K562 (cell line): Measurements from ENCODE around the gene NT5DC1. TPM values are rescaled to one million over a fixed set of nuclear protein-coding genes. Genes with fewer than 3 reads are reported as not detected.
"Not testable (repeated sequence)": the region's sequence is repeated elsewhere in the genome, so short reads cannot be mapped to it uniquely, and the experiment has no call there.

Experiments used
- ATAC-seq: fragments of 200-7000 bp; cut with Tn5 transposase; 3 replicates; pipeline ENCODE4 v1.9.1; 2020; ENCODE audit warnings: moderate library complexity
- BruUV-seq: library from RNA; stranded (reverse); fragments of 400-500 nt; replicated peaks from 2 replicates; lab custom pipeline; 2021; lab: Mats Ljungman, UMichigan
- CTCF ChIA-PET: fragments of 300-600 bp; formaldehyde crosslinking; extraction: SDS; loops from one replicate; lab custom pipeline; 2021; ENCODE audit warnings: low intra/inter-chr PET ratio; lab: Yijun Ruan, JAX
- POLR2A ChIA-PET: fragments of 300-600, 350-650 bp; sonication (Branson Sonifier 250); formaldehyde crosslinking; extraction: SDS; loops from one replicate; lab custom pipeline; 2021; ENCODE audit warnings: antibody characterized with exemption, inconsistent platforms; lab: Yijun Ruan, JAX
- DNase-seq, 4 experiments: peaks; one replicate each; pipeline versions ENCODE4 v3.0.0 to v3.0.0-alpha.2; 2011 to 2018; ENCODE audit warnings: low spot score in 3 of 4, mixed read lengths in 3 of 4; ENCODE audit errors: extremely low read depth in 1 of 4
- FAIRE-seq: peaks from 2 replicates; lab custom pipeline; 2011; peaks lifted over from hg19 to GRCh38; lab: Jason Lieb, UNC
- H2AFZ ChIP-seq: 2 replicates; pipeline ENCODE4 v1.6.0; 2011; ENCODE audit warnings: low read depth, low read length, control low read depth, inconsistent platforms
- H3K27ac ChIP-seq: fragments of 200-600 bp; 3 replicates; pipeline ENCODE4 v1.8.0; 2011; ENCODE audit warnings: low read depth, mild to moderate bottlenecking, control low read depth, inconsistent platforms, low read length, moderate library complexity, mixed read lengths; ENCODE audit errors: extremely low read depth
- H3K27me3 ChIP-seq, 2 experiments: fragments of 300-600 bp in 1 of 2; 2 replicates in 1 of 2; 3 replicates in 1 of 2; pipeline versions ENCODE4 v1.6.0 to v1.8.0; 2011; ENCODE audit warnings: inconsistent platforms in 2 of 2, low read length in 2 of 2, mild to moderate bottlenecking in 1 of 2, mixed read lengths in 1 of 2, moderate library complexity in 1 of 2; ENCODE audit not compliant: control insufficient read depth in 2 of 2, insufficient read depth in 2 of 2
- H3K36me3 ChIP-seq: fragments of 300-600 bp; 3 replicates; pipeline ENCODE4 v1.8.0; 2011; ENCODE audit warnings: mild to moderate bottlenecking, low read length, inconsistent platforms; ENCODE audit not compliant: control insufficient read depth, insufficient read depth
- H3K4me1 ChIP-seq, 2 experiments: fragments of 200-600 bp in 1 of 2; replicated peaks in 1 of 2; 2 replicates in 1 of 2; 3 replicates in 1 of 2; pipeline versions ENCODE4 v1.5.1 to v1.8.0; 2011; ENCODE audit warnings: inconsistent platforms in 2 of 2, low read length in 2 of 2, mild to moderate bottlenecking in 1 of 2, mixed read lengths in 1 of 2, moderate library complexity in 1 of 2; ENCODE audit not compliant: control insufficient read depth in 2 of 2, insufficient read depth in 2 of 2
- H3K4me2 ChIP-seq: 2 replicates; pipeline ENCODE4 v1.6.1; 2011; ENCODE audit warnings: low read length, control low read depth, inconsistent platforms, mixed read lengths; ENCODE audit not compliant: insufficient read depth
- H3K4me3 ChIP-seq: fragments of 200-600 bp; sonication (generic), shearing (Covaris generic); 2 replicates; pipeline ENCODE4 v1.5.1; 2016; ENCODE audit warnings: control low read depth, inconsistent platforms
- H3K79me2 ChIP-seq: fragments of 200-600 bp; 3 replicates; pipeline ENCODE4 v1.8.0; 2011; ENCODE audit warnings: low read length, inconsistent platforms; ENCODE audit not compliant: control insufficient read depth, insufficient read depth
- H3K9ac ChIP-seq, 2 experiments: 2 replicates each; pipeline versions ENCODE4 v1.6.0 to v1.6.1; 2011; ENCODE audit warnings: low read depth in 2 of 2, low read length in 2 of 2, control low read depth in 1 of 2, inconsistent platforms in 1 of 2, mild to moderate bottlenecking in 1 of 2, mixed read lengths in 1 of 2; ENCODE audit not compliant: insufficient read depth in 1 of 2
- H3K9me1 ChIP-seq: one replicate; pipeline ENCODE4 v1.6.0; 2011; ENCODE audit warnings: inconsistent platforms, mild to moderate bottlenecking, low read length, moderate library complexity; ENCODE audit not compliant: control insufficient read depth, insufficient read depth
- H3K9me3 ChIP-seq: replicated peaks from 2 replicates; pipeline ENCODE4 v1.5.1; 2011; ENCODE audit warnings: low read depth, low read length, inconsistent platforms; ENCODE audit not compliant: control insufficient read depth, insufficient read depth
- H4K20me1 ChIP-seq: replicated peaks from 2 replicates; pipeline ENCODE4 v1.6.1; 2011; ENCODE audit warnings: low read length, inconsistent platforms, mixed read lengths; ENCODE audit not compliant: control insufficient read depth, insufficient read depth
- ASH1L ChIP-seq: fragments of 450-650 bp; IDR thresholded peaks from 2 replicates; pipeline ENCODE4 v1.6.1; 2018; ENCODE audit warnings: borderline replicate concordance, mild to moderate bottlenecking, low read depth; ENCODE audit not compliant: partially characterized antibody
- C11orf30 ChIP-seq: fragments of 450-650 bp; IDR thresholded peaks from 2 replicates; pipeline ENCODE4 v1.6.1; 2016; ENCODE audit warnings: low read depth, mild to moderate bottlenecking
- CBX5 ChIP-seq: IDR thresholded peaks from 2 replicates; pipeline ENCODE4 v1.6.1; 2014; ENCODE audit warnings: low read depth, borderline replicate concordance
- CC2D1A ChIP-seq: fragments of 450-650 bp; IDR thresholded peaks from 2 replicates; pipeline ENCODE4 v1.6.1; 2017; ENCODE audit warnings: mild to moderate bottlenecking
- ELF2 ChIP-seq: fragments of 250-450 bp; sonication (Bioruptor Pico); IDR thresholded peaks from 2 replicates; pipeline ENCODE4 v1.5.0; 2021; ENCODE audit warnings: mild to moderate bottlenecking
- MAFG ChIP-seq: fragments of 450-650 bp; conservative IDR thresholded peaks from 2 replicates; pipeline ENCODE4 v1.6.1; 2016; ENCODE audit warnings: missing genetic modification characterization, missing compliant biosample characterization
- MBD2 ChIP-seq: sonication (generic); IDR thresholded peaks from 2 replicates; pipeline ENCODE4 v1.6.1; 2016; ENCODE audit warnings: low read depth, borderline replicate concordance
- NFYB ChIP-seq: IDR thresholded peaks from 2 replicates; pipeline ENCODE4 v1.6.1; 2011; ENCODE audit warnings: mild to moderate bottlenecking, moderate library complexity; ENCODE audit not compliant: insufficient read length; ENCODE audit errors: extremely low read depth
- RBM25 ChIP-seq: fragments of 200-400 bp; formaldehyde crosslinking; IDR thresholded peaks from 2 replicates; pipeline ENCODE4 v1.6.1; 2018; ENCODE audit warnings: low read length, low read depth, moderate library complexity; ENCODE audit not compliant: severe bottlenecking
- TRIM28 ChIP-seq: fragments of 450-650 bp; IDR thresholded peaks from 2 replicates; pipeline ENCODE4 v1.6.1; 2017
- ZNF316 ChIP-seq: fragments of 450-650 bp; IDR thresholded peaks from 2 replicates; pipeline ENCODE4 v1.6.1; 2016
- ZNF445 ChIP-seq: fragments of 250-450 bp; sonication (Bioruptor Pico); IDR thresholded peaks from 2 replicates; pipeline ENCODE4 v1.4.0; 2020; ENCODE audit warnings: low read depth, mild to moderate bottlenecking, moderate library complexity
- WGBS: fragments of 100-300 bp; shearing (Covaris generic); methylation state at CpG from one replicate; pipeline ENCODE4 v1.1.6; 2016; ENCODE audit warnings: low coverage, mixed read lengths; ENCODE audit not compliant: insufficient coverage; ENCODE audit errors: missing lambda C conversion rate; 5-methylcytosine and 5-hydroxymethylcytosine counted together
- in situ Hi-C: fragments of 300-500 bp; cut with MboI; formaldehyde crosslinking; loops from 4 replicates; pipeline ENCODE4 v1.15.0; 2018; ENCODE audit warnings: inconsistent platforms, mixed read lengths
- intact Hi-C: fragments of 100-400 bp; cut with micrococcal nuclease; formaldehyde crosslinking; loops from 2 replicates; pipeline ENCODE4 v1.14.2; 2022
- polyA plus RNA-seq, 8 experiments: library from polyadenylated mRNA; depleted of rRNA in 4 of 8; stranded (reverse) in 5 of 8; unstranded in 3 of 8; fragments of >200 nt; fragmentation: Nextera tagmentation in 2 of 8; fragmentation: Illumina TruSeq in 1 of 8; extraction: Ambion mirVana in 2 of 8; extraction: Trizol in 1 of 8; gene quantifications; 2 replicates each; pipeline versions ENCODE4 v1.2.1 to v1.2.3, GENCODE V29; 2011 to 2014; ENCODE audit warnings: inconsistent platforms in 1 of 8, missing spikeins in 1 of 8
- total RNA-seq, 7 experiments: library from RNA; depleted of rRNA in 6 of 7; stranded (reverse); fragments of >200 nt in 6 of 7; fragmentation: Illumina TruSeq in 2 of 7; extraction: Trizol in 2 of 7; gene quantifications; 2 replicates each; pipeline versions ENCODE4 v1.2.1 to v1.2.3, GENCODE V29; 2011 to 2021; ENCODE audit warnings: low replicate concordance in 1 of 7
- TF ChIP-seq, protein P1 (sequence below): fragments of 250-450 bp; sonication (Bioruptor Pico); IDR thresholded peaks from 2 replicates; pipeline ENCODE4 v1.5.0; 2021

The NT5DC1 gene
- total and polyA plus RNA-seq, 9 of the 15 experiments (the other 6 are each of a cell fraction or from before 2014, with no cell fraction given) = 4.9 to 28.5 (median 16.3) TPM

DNA sequence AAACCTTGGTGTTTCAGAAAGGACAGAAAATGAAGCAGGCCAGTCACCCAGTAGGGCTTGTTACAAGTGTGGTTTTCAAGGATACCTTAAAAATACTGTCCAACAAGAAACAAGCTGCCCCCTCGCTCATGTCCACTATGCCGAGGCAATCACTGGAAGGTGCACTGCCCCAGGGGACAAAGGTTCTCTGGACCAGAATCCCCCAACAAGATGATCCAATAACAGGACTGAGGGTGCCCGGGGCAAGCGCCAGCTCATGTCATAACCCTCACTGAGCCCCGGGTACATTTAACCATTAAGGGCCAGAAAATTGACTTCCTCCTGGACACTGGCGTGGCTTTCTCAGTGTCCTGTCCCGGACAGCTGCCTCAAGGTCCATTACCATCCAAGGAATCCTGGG, 6.6 kb upstream of the NT5DC1 start (continued):
- TF ChIP-seq, protein P1, sequence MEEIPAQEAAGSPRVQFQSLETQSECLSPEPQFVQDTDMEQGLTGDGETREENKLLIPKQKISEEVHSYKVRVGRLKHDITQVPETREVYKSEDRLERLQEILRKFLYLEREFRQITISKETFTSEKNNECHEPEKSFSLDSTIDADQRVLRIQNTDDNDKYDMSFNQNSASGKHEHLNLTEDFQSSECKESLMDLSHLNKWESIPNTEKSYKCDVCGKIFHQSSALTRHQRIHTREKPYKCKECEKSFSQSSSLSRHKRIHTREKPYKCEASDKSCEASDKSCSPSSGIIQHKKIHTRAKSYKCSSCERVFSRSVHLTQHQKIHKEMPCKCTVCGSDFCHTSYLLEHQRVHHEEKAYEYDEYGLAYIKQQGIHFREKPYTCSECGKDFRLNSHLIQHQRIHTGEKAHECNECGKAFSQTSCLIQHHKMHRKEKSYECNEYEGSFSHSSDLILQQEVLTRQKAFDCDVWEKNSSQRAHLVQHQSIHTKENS (CRISPR knock-in tag) = no peak

DNA sequence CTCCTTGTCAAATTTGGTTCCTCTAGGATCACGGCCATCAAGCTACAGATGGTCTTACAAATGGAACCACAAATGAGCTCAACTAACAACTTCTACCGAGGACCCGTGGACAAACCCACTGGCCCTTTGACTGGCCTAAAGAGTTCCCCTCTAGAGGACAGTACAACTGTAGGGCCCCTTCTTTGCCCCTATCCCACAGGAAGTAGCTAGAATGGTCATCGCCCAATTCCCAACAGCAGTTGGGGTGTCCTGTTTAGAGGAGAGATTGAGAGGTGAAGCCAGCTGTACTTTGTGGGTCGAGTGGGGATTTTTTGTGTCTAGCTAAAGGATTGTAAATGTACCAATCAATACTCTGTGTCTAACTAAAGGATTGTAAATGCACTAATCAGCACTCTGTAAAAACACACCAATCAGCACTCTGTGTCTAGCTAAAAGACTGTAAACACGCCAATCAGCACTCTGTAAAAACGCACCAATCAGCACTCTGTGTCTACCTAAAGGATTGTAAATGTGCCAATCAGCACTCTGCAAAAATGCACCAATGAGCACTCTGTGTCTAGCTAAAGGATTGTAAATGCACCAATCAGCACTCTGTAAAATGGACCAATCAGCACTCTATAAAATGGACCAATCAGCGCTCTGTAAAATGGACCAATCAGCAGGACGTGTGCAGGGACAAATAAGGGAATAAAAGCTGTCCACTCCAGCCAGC, 4.4 kb upstream of the NT5DC1 start:
- ATAC-seq, H3K79me2 ChIP-seq, H3K9me1 ChIP-seq, in situ Hi-C loops, H3K9ac ChIP-seq, H3K9me3 ChIP-seq, BruUV-seq, H3K4me2 ChIP-seq, H3K27ac ChIP-seq, H3K4me3 ChIP-seq, H4K20me1 ChIP-seq, H3K36me3 ChIP-seq, H3K4me1 ChIP-seq, H3K27me3 ChIP-seq, FAIRE-seq, H2AFZ ChIP-seq: not testable (repeated sequence)
- ChIA-PET CTCF (interaction anchor here (0.7 to 1.4 kb wide), 2 partner anchors 86 to 127 kb away, joined by 3 to 5 read pairs; no protein-coding TSS in a partner anchor), POLR2A (interaction anchor here (0.7 kb wide), 1 partner anchor 16 kb away, joined by 3 read pairs; no protein-coding TSS in a partner anchor)
- intact Hi-C loops = loop anchor here (5.0 kb wide), 1 partner anchor 34 kb away; the partner anchor contains the start of gene FRK
- WGBS = 33% methylated on average over 9 of the region's 9 CpGs
- peak in 1 of 4 experiments; percentile 22 for DNase-seq
- TF ChIP-seq MAFG (tag) (peak; percentile 22; the same call in 1 of the 2 replicates), TRIM28 (peak; percentile 65; the same call in 1 of the 2 replicates), C11orf30 (peak; percentile 32; the same call in 1 of the 2 replicates), ASH1L (peak; percentile 55), ELF2 (CRISPR knock-in tag) (peak; percentile 85; the same call in 1 of the 2 replicates), CBX5 (peak; percentile 65; the same call in 1 of the 2 replicates), CC2D1A (peak; percentile 39; the same call in 1 of the 2 replicates), RBM25 (peak; percentile 9), NFYB (peak; percentile 61), ZNF445 (CRISPR knock-in tag) (0 out of 2 replicates have a peak, but pooled peaks have one; percentile 71), ZNF316 (peak; percentile 57; the same call in 1 of the 2 replicates), MBD2 (peak; percentile 32; the same call in 1 of the 2 replicates)
